ENCODE measurements around the gene TM9SF1. TPM values are rescaled to one million over a fixed set of nuclear protein-coding genes. Genes with fewer than 3 reads are reported as not detected.

TM9SF1 gene
- total RNA-seq, 4 donors from 2014 or later: 92.0 to 114 (median 107) TPM

DNA sequence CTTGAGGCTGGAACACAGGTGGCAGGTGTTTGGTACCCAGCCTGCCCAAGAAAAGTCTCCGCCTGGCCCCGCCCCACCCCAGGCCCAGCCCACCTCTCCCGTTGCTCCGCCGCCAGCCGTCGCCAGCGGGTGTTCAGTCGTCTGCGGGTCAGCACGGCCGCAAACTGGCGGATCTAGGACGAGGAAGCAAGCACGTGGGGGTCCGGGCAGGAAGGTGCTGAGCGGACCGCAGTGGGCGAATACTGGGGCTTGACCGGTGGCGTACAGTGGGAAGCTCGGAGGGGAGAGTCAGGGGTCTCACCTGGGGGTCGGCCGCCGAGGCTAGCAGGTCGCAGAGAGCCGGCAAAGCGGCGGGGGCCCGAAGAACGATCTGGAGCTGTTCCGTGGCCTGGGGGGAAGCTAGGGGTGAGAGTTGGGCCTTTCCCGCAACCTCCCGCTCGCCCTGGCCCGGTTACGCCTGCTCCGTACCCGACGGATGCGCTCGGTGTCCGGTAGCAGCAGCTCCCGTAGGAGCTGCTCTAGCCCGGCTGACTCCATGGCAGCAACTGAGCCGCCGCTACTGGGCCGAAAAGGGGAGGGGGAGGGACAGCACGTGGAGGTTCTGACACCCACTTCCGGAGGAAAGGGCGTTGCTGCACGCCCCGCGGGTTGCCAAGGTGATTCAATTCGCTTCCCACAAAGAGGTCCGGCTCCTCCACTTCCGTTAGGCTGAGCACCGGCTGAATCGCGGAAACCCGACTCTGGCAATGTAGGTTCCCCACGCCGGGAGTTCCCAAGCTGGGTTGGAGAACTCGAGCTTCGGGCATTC lies 6.8 kb downstream of the TM9SF1 start, which contains the start of gene IPO4:
TSS of gene IPO4 (minus strand) at position 566 of the 808 bp plus-strand sequence. CDS start at position 537, 29 bp downstream.
- H3K4me3 ChIP-seq (replicated peaks in 1 of 3): peak within 1 kb of the TSS; percentile 14 to 53 (median 43)
- H3K9me3 ChIP-seq: no peaks in the 10 kb centered on the region
- intact Hi-C loops (cut with DNase I): no loop called here
- peaks cover 8 to 13% of the 10 kb centered on the region in 2 donors for H3K4me1 ChIP-seq
- TF ChIP-seq POLR2A (IDR thresholded peaks at IDR 0.05): peak in 1 of 2 donors; percentile 64
- peak in 1 of 6 experiments; percentile 22 for TF ChIP-seq CTCF (IDR thresholded peaks at IDR 0.05)
- DNase-seq: peak; percentile 97
- H3K36me3 ChIP-seq: peaks cover 40 to 41% of the 10 kb centered on the region in 2 donors
- H3K27me3 ChIP-seq: no peaks in the 10 kb centered on the region
- 0% methylated on average over 25 to 41 of the region's 65 CpGs for WGBS, 2 donors
- peak within 1 kb of the TSS in 2 of 3 donors; percentile 31 to 60 for H3K27ac ChIP-seq

DNA sequence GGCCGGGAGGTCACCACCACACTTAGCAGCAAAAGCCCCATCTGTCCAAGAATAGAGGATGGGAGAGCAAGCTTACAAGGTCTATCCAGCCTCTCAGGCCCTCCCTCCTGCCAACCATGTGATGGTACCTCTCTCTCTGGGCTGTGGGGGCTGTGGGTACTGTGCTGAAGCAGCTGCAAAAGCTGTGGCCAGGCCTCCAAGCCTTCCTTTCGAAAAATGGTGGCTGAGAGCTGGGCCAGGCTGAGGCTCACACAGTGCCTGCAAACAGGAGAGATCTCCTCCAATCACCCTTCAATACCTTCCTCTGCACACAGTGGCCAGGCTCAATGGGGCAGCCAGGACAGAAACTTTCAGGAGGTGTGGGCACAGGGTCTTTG lies 7.7 kb downstream of the TM9SF1 start:
- peaks cover 45 to 50% of the 10 kb centered on the region in 2 donors for H3K36me3 ChIP-seq
- H3K27me3 ChIP-seq: no peaks in the 10 kb centered on the region
- H3K4me3 ChIP-seq (replicated peaks in 1 of 3): peak overlapping the region in 1 of 3 donors; percentile 43
- 79 to 89% methylated on average over 2 of the region's 2 CpGs for WGBS, 2 donors
- H3K27ac ChIP-seq: no peak overlapping the region
- H3K4me1 ChIP-seq: peaks cover 8 to 13% of the 10 kb centered on the region in 2 donors
- TF ChIP-seq CTCF (IDR thresholded peaks at IDR 0.05): no peak
- no peak for TF ChIP-seq POLR2A (IDR thresholded peaks at IDR 0.05)
- H3K9me3 ChIP-seq: no peaks in the 10 kb centered on the region
- DNase-seq: no peak
- intact Hi-C loops (cut with DNase I): no loop called here

- TF ChIP-seq POLR2A (IDR thresholded peaks at IDR 0.05): no peak
- TF ChIP-seq CTCF (IDR thresholded peaks at IDR 0.05): no peak
- 91 to 96% methylated on average over 9 to 10 of the region's 10 CpGs for WGBS, 2 donors
- Histone ChIP-seq H3K4me1 (peaks cover 8 to 13% of the 10 kb centered on the region in 2 donors), H3K9me3 (no peaks in the 10 kb centered on the region), H3K27ac (no peak overlapping the region), H3K4me3 (replicated peaks in 1 of 3) (no peak overlapping the region), H3K27me3 (no peaks in the 10 kb centered on the region), H3K36me3 (peaks cover 39 to 45% of the 10 kb centered on the region in 2 donors)
- intact Hi-C loops (cut with DNase I): no loop called here
- DNase-seq: no peak
Measured at GRCh38 chr14:24186831-24187538, 8.3 kb downstream of the TM9SF1 start.

DNA sequence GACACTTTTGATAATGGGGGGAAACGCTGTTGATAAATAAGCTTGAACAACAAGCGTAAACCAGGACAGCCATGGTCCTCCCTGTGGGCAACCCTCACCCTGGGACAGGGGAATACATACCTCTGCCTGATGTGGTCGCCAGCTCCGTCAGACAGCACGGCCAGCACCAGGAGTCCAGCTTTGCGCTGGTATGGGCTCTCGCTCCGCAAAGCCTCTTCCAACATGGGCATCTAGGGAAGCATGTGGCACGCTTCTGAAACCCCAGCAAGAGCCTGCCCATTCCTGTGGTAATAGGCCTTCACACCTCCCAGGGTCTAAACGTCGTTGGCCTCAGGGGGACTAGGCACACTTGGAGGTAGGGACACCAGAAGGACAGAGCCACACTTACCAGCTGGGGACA lies 9.5 kb downstream of the TM9SF1 start:
- Histone ChIP-seq H3K27me3 (no peaks in the 10 kb centered on the region), H3K36me3 (peaks cover 32 to 46% of the 10 kb centered on the region in 2 donors), H3K27ac (no peak overlapping the region), H3K4me1 (peaks cover 8 to 13% of the 10 kb centered on the region in 2 donors), H3K4me3 (replicated peaks in 1 of 3) (no peak overlapping the region), H3K9me3 (no peaks in the 10 kb centered on the region)
- WGBS, 2 donors: 94 to 98% methylated on average over 10 to 11 of the region's 11 CpGs
- DNase-seq: no peak
- intact Hi-C loops (cut with DNase I): no loop called here
- no peak for TF ChIP-seq CTCF (IDR thresholded peaks at IDR 0.05)
- TF ChIP-seq POLR2A (IDR thresholded peaks at IDR 0.05): no peak

All from thyroid gland (tissue), 4 donors.